ENCODE measurements around the gene MXD1. TPM values are rescaled to one million over a fixed set of nuclear protein-coding genes. Genes with fewer than 3 reads are reported as not detected.

Gene MXD1
- polyA plus RNA-seq, 1 of the 3 experiments (the other 2 are of a cell fraction): 2.3 TPM

DNA sequence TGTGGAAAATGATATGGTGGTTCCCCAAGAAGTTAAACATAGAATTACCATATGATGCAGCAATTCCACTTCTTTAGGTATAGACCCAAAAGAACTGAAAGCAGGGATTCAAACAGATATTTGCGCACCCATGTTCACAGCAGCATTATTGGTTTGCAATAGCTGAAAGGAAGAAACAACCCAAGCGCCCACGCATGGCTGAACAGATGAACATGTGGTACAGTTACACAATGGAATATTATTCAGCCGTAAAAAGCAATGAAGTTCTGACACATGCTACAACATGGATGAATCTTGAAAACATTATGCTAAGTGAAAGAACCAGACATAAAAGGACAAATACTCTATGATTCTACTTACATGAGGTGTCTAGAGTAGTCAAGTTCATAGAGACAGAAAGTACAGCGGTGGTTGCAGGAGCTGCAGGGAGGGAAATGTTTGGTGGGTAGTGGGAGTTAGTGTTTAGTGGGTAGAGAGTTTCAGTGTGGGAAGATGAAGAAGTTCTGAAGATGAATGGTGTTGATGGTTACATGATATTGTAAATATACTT, 73.3 kb downstream of the MXD1 start:
- Histone ChIP-seq H3K4me1 (ENCODE audit: control insufficient read depth in 1 of 2, insufficient read depth in 2 of 2, low read depth in 1 of 2, low read length in 1 of 2) (no peaks in the 10 kb centered on the region), H3F3A (replicated peaks; ENCODE audit: insufficient read depth) (no peaks in the 10 kb centered on the region), H3K36me3 (replicated peaks in 1 of 2; ENCODE audit: control insufficient read depth in 1 of 2, insufficient read depth in 2 of 2, low read length in 1 of 2) (no peaks in the 10 kb centered on the region), H3K27me3 (ENCODE audit: insufficient read depth) (no peaks in the 10 kb centered on the region), H3K4me3 (ENCODE audit: low read depth in 2 of 2, low read length in 1 of 2) (no peak overlapping the region), H3K4me2 (no peak overlapping the region), H3K9ac (no peak overlapping the region), H4K20me1 (ENCODE audit: insufficient read depth) (no peaks in the 10 kb centered on the region), H3K27ac (ENCODE audit: low read depth in 2 of 2, low read length in 1 of 2) (no peak overlapping the region), H3K9me2 (no peaks in the 10 kb centered on the region), H3K79me2 (ENCODE audit: insufficient read depth) (no peaks in the 10 kb centered on the region), H2AFZ (ENCODE audit: low read depth) (no peak overlapping the region), H3K9me3 (no peaks in the 10 kb centered on the region)
- CTCF ChIA-PET: no interaction called here
- DNase-seq: no peak
- TF ChIP-seq RCOR1 (IDR thresholded peaks at IDR 0.05; ENCODE audit: low read length): no peak
- TF ChIP-seq RXRA (IDR thresholded peaks at IDR 0.05; ENCODE audit: borderline replicate concordance, low read depth): no peak
- TF ChIP-seq EZH2phosphoT487 (IDR thresholded peaks at IDR 0.05; ENCODE audit: borderline replicate concordance, low read depth): no peak
- no peak for TF ChIP-seq CHD2 (IDR thresholded peaks at IDR 0.05; ENCODE audit: low read length, partially characterized antibody)
- no peak for TF ChIP-seq EP300 (IDR thresholded peaks at IDR 0.05; ENCODE audit: borderline replicate concordance in 1 of 2, low read depth in 1 of 2, low read length in 1 of 2)
- no peak for TF ChIP-seq NRF1 (IDR thresholded peaks at IDR 0.05; ENCODE audit: low read depth, low read length)
- TF ChIP-seq, protein P1, sequence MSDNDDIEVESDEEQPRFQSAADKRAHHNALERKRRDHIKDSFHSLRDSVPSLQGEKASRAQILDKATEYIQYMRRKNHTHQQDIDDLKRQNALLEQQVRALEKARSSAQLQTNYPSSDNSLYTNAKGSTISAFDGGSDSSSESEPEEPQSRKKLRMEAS (IDR thresholded peaks at IDR 0.05; ENCODE audit: low read depth): no peak
- no peak for TF ChIP-seq SIN3A (IDR thresholded peaks at IDR 0.05; ENCODE audit: borderline replicate concordance, low read depth, low read length)
- no peak for TF ChIP-seq GATA2 (CRISPR knock-in tag; IDR thresholded peaks at IDR 0.05)
- no peak for TF ChIP-seq FOSL2 (IDR thresholded peaks at IDR 0.05; ENCODE audit: borderline replicate concordance, low read depth)
- TF ChIP-seq NFIC (IDR thresholded peaks at IDR 0.05; ENCODE audit: borderline replicate concordance): no peak
- TF ChIP-seq, protein P2, sequence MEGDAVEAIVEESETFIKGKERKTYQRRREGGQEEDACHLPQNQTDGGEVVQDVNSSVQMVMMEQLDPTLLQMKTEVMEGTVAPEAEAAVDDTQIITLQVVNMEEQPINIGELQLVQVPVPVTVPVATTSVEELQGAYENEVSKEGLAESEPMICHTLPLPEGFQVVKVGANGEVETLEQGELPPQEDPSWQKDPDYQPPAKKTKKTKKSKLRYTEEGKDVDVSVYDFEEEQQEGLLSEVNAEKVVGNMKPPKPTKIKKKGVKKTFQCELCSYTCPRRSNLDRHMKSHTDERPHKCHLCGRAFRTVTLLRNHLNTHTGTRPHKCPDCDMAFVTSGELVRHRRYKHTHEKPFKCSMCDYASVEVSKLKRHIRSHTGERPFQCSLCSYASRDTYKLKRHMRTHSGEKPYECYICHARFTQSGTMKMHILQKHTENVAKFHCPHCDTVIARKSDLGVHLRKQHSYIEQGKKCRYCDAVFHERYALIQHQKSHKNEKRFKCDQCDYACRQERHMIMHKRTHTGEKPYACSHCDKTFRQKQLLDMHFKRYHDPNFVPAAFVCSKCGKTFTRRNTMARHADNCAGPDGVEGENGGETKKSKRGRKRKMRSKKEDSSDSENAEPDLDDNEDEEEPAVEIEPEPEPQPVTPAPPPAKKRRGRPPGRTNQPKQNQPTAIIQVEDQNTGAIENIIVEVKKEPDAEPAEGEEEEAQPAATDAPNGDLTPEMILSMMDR (IDR thresholded peaks at IDR 0.05): no peak
- no peak for TF ChIP-seq USF2 (IDR thresholded peaks at IDR 0.05; ENCODE audit: borderline replicate concordance, low read depth, low read length)
- no peak for TF ChIP-seq MEF2A (IDR thresholded peaks at IDR 0.05; ENCODE audit: borderline replicate concordance, low read depth)
- no peak for TF ChIP-seq TAF1 (IDR thresholded peaks at IDR 0.05; ENCODE audit: borderline replicate concordance, low read depth, low read length)
- TF ChIP-seq ELF1 (IDR thresholded peaks at IDR 0.05): no peak
- no peak for TF ChIP-seq IRF3 (IDR thresholded peaks at IDR 0.05; ENCODE audit: low read depth, low read length)
- POLR2A ChIA-PET: no interaction called here
- 90% methylated on average over 5 of the region's 5 CpGs for WGBS (ENCODE audit: low lambda C conversion rate)
